ENCODE results near the gene KCNQ2. TPM values are rescaled to one million over a fixed set of nuclear protein-coding genes. Genes with fewer than 3 reads are reported as not detected.

Gene KCNQ2
- total and polyA plus RNA-seq, 8 donors = 0.03 to 2.2 (median 0.25) TPM; not detected in 5

- H3K9me3 ChIP-seq = peaks cover 0 to 5% (median 0%) of the 10 kb centered on the region in 4 donors
- no peaks in the 10 kb centered on the region for H3K36me3 ChIP-seq
- TF ChIP-seq POLR2AphosphoS5 (IDR thresholded peaks at IDR 0.05) (no peak), EP300 (IDR thresholded peaks at IDR 0.05) (no peak), POLR2A (IDR thresholded peaks at IDR 0.05) (no peak), CTCF (IDR thresholded peaks at IDR 0.05) (no peak)
- peaks cover 0 to 85% (median 22%) of the 10 kb centered on the region in 3 donors for H3K27me3 ChIP-seq
- no peak for DNase-seq
- H3K4me1 ChIP-seq = no peaks in the 10 kb centered on the region
- intact Hi-C loops (cut with DNase I; ENCODE audit: low total_unique reads) = no loop called here
- no peak overlapping the region for H3K4me3 ChIP-seq
- 77 to 82% (median 79%) methylated on average over 23 to 29 of the region's 29 CpGs for WGBS, 5 donors
- no peak overlapping the region for H3K27ac ChIP-seq
These were observed 51.3 kb downstream of the KCNQ2 start for GRCh38 chr20:63421094-63421692.

- TF ChIP-seq CTCF (IDR thresholded peaks at IDR 0.05) (no peak), POLR2AphosphoS5 (IDR thresholded peaks at IDR 0.05) (no peak), EP300 (IDR thresholded peaks at IDR 0.05) (no peak), POLR2A (IDR thresholded peaks at IDR 0.05) (no peak)
- peaks cover 0 to 5% (median 0%) of the 10 kb centered on the region in 4 donors for H3K9me3 ChIP-seq
- H3K4me3 ChIP-seq = no peak overlapping the region
- no peak for DNase-seq
- 73 to 88% (median 78%) methylated on average over 11 to 34 of the region's 34 CpGs for WGBS, 5 donors
- H3K36me3 ChIP-seq = no peaks in the 10 kb centered on the region
- no peak overlapping the region for H3K27ac ChIP-seq
- H3K27me3 ChIP-seq = peaks cover 0 to 91% (median 29%) of the 10 kb centered on the region in 3 donors
- intact Hi-C loops (cut with DNase I; ENCODE audit: low total_unique reads) = no loop called here
- no peaks in the 10 kb centered on the region for H3K4me1 ChIP-seq
These were observed 51.9 kb downstream of the KCNQ2 start for GRCh38 chr20:63420359-63421093.

GRCh38 chr20:63419299-63419698, 53.2 kb downstream of the KCNQ2 start:
- no peaks in the 10 kb centered on the region for H3K36me3 ChIP-seq
- intact Hi-C loops (cut with DNase I; ENCODE audit: low total_unique reads) = no loop called here
- H3K4me1 ChIP-seq = no peaks in the 10 kb centered on the region
- TF ChIP-seq EP300 (IDR thresholded peaks at IDR 0.05) (no peak), CTCF (IDR thresholded peaks at IDR 0.05) (no peak)
- H3K27me3 ChIP-seq = peaks cover 0 to 100% (median 31%) of the 10 kb centered on the region in 3 donors
- no peak overlapping the region for H3K27ac ChIP-seq
- no peaks in the 10 kb centered on the region for H3K9me3 ChIP-seq
- WGBS, 5 donors = 81 to 87% (median 86%) methylated on average over 13 to 24 of the region's 24 CpGs
- no peak overlapping the region for H3K4me3 ChIP-seq
- no peak for DNase-seq

GRCh38 chr20:63418617-63419016, 53.8 kb downstream of the KCNQ2 start:
- 71 to 80% (median 78%) methylated on average over 6 to 16 of the region's 16 CpGs for whole genome bisulfite sequencing, 5 donors
- Histone ChIP-seq H3K4me3 (no peak overlapping the region), H3K9me3 (no peaks in the 10 kb centered on the region), H3K27ac (no peak overlapping the region), H3K4me1 (no peaks in the 10 kb centered on the region), H3K27me3 (peaks cover 0 to 100% (median 32%) of the 10 kb centered on the region in 3 donors), H3K36me3 (no peaks in the 10 kb centered on the region)
- TF ChIP-seq POLR2AphosphoS5 (IDR thresholded peaks at IDR 0.05) (no peak), CTCF (IDR thresholded peaks at IDR 0.05) (no peak), EP300 (IDR thresholded peaks at IDR 0.05) (no peak), POLR2A (IDR thresholded peaks at IDR 0.05) (no peak)
- intact Hi-C loops (cut with DNase I; ENCODE audit: low total_unique reads) = no loop called here
- no peak for DNase-seq

Measured in stomach (tissue), 9 donors.